BE2C (cell line): ENCODE results near the gene SUN2.

Source experiments
- DNase-seq: peaks from one replicate; pipeline ENCODE4 v3.0.0-alpha.2; 2020
- H3K27me3 ChIP-seq: fragments of 250-450 bp; sonication (Bioruptor Pico); 2 replicates; pipeline ENCODE4 v1.5.1; 2020; ENCODE audit warnings: mild to moderate bottlenecking
- H3K36me3 ChIP-seq: fragments of 250-450 bp; sonication (Bioruptor Pico); 2 replicates; pipeline ENCODE4 v1.5.1; 2020; ENCODE audit warnings: mild to moderate bottlenecking
- H3K4me1 ChIP-seq: fragments of 250-450 bp; sonication (Bioruptor Pico); 2 replicates; pipeline ENCODE4 v1.5.1; 2020
- H3K4me3 ChIP-seq: 2 replicates; pipeline ENCODE4 v1.5.1; 2011; ENCODE audit warnings: low read depth, low read length
- H3K9me3 ChIP-seq: fragments of 250-450 bp; sonication (Bioruptor Pico); 2 replicates; pipeline ENCODE4 v1.5.1; 2020
- TF ChIP-seq, protein P1 (sequence below): IDR thresholded peaks from 2 replicates; pipeline ENCODE4 v1.5.1; 2012; ENCODE audit warnings: mild to moderate bottlenecking, low read depth, low read length

Gene SUN2

GRCh38 chr22:38781033-38781432 lies 25.2 kb upstream of the SUN2 start:
- Histone ChIP-seq H3K9me3 (no peaks in the 10 kb centered on the region), H3K36me3 (peaks cover 3% of the 10 kb centered on the region), H3K27me3 (no peaks in the 10 kb centered on the region), H3K4me1 (peaks cover 25% of the 10 kb centered on the region), H3K4me3 (no peak overlapping the region)
- TF ChIP-seq, protein P1, sequence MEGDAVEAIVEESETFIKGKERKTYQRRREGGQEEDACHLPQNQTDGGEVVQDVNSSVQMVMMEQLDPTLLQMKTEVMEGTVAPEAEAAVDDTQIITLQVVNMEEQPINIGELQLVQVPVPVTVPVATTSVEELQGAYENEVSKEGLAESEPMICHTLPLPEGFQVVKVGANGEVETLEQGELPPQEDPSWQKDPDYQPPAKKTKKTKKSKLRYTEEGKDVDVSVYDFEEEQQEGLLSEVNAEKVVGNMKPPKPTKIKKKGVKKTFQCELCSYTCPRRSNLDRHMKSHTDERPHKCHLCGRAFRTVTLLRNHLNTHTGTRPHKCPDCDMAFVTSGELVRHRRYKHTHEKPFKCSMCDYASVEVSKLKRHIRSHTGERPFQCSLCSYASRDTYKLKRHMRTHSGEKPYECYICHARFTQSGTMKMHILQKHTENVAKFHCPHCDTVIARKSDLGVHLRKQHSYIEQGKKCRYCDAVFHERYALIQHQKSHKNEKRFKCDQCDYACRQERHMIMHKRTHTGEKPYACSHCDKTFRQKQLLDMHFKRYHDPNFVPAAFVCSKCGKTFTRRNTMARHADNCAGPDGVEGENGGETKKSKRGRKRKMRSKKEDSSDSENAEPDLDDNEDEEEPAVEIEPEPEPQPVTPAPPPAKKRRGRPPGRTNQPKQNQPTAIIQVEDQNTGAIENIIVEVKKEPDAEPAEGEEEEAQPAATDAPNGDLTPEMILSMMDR = no peak
- no peak for DNase-seq

DNA sequence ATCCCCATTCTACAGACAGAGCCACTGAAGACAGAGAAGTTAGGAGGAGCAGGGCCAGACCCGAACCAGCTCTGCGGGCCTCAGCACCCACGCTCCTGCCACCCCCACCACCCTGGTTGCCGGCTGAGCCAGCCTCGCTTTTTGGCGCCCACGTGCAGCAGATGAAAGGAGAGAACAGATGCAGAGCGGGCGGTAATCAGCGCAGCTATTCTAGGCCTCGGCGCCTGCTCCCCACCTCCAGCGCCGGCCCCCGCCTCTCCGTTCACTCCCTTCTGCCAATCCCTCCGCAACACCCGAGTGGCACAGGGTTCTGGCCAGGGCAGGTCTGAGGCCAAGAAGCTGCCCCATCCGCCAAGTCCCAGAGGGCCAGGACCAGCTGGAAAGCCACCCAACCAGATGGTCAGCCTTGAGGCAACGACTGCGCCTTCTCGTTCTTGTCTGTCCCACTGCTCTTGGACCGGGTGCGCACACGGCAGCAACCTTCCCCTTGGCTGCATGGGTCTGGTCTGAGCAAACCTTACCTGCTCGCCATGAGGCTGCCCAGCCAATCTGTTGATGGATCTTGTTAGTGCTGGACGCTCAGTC lies 21.4 kb upstream of the SUN2 start:
- DNase-seq = no peak
- no peaks in the 10 kb centered on the region for H3K9me3 ChIP-seq
- H3K27me3 ChIP-seq = no peaks in the 10 kb centered on the region
- peaks cover 3% of the 10 kb centered on the region for H3K4me1 ChIP-seq
- peaks cover 3% of the 10 kb centered on the region for H3K36me3 ChIP-seq
- TF ChIP-seq, protein P1 = no peak
- H3K4me3 ChIP-seq = no peak overlapping the region

DNA sequence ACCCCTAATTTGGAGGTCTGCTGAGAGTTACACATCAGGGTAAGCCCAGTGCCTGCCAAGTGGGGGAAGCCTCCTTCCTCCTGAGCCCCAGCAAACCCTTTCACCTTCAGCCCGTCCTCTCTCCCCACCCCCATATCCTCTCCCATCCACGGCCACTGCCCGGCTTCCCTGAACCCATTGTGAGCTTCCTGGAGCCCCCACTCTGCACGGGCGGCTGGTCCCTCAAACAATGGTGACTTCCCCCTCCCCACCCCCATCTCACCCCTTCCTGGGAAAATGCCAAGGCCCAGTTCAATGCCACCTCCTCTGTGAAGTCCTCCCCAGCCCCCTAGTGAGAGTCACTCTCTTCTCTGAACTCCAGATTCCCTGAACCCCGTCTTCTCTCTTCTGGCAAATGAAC lies 20.3 kb upstream of the SUN2 start:
- H3K36me3 ChIP-seq = peaks cover 3% of the 10 kb centered on the region
- H3K4me3 ChIP-seq = no peak overlapping the region
- no peaks in the 10 kb centered on the region for H3K9me3 ChIP-seq
- DNase-seq = no peak
- no peaks in the 10 kb centered on the region for H3K4me1 ChIP-seq
- H3K27me3 ChIP-seq = no peaks in the 10 kb centered on the region
- TF ChIP-seq, protein P1 = no peak

- Histone ChIP-seq H3K4me1 (no peaks in the 10 kb centered on the region), H3K27me3 (no peaks in the 10 kb centered on the region), H3K36me3 (no peaks in the 10 kb centered on the region; the same call in none of the 2 replicates), H3K4me3 (no peak overlapping the region), H3K9me3 (no peaks in the 10 kb centered on the region)
- no peak for DNase-seq
- TF ChIP-seq, protein P1 = no peak
These were observed 19.9 kb upstream of the SUN2 start for GRCh38 chr22:38775656-38776055.

- TF ChIP-seq, protein P1 = no peak
- no peaks in the 10 kb centered on the region for H3K27me3 ChIP-seq
- no peak for DNase-seq
- no peak overlapping the region for H3K4me3 ChIP-seq
- no peaks in the 10 kb centered on the region for H3K36me3 ChIP-seq
- H3K9me3 ChIP-seq = no peaks in the 10 kb centered on the region
- no peaks in the 10 kb centered on the region for H3K4me1 ChIP-seq
These were observed 18.8 kb upstream of the SUN2 start for GRCh38 chr22:38774496-38775166.

DNA sequence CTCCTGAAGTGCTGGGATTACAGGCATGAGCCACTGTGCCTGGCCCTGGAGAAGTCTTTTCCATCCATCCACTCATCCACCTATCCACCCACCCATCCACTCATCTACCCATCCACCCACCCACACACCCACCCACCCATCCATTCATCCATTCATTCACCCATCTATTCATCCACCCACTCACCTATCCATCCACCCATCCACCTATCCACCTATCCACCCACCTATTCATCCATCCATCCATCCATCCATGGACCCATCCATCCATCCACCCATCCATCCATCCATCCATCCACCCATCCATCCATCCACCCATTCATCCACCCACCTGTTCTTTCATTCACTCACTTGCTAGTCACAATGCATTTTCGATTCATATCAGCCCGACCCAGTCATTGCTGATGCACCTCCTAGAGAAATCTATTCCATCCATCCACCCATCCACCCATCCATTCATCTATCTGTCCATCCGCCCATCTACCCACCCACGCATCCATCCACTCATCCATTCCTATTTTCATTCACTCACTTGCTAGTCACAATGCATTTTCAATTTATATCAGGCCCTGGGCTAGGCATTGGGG lies 17.7 kb upstream of the SUN2 start:
- no peak for DNase-seq
- H3K9me3 ChIP-seq = no peaks in the 10 kb centered on the region
- H3K4me1 ChIP-seq = 0 out of 2 replicates have a peak, but pooled peaks cover 3% of the 10 kb centered on the region
- TF ChIP-seq, protein P1 = no peak
- H3K36me3 ChIP-seq = no peaks in the 10 kb centered on the region
- H3K4me3 ChIP-seq = no peak overlapping the region
- no peaks in the 10 kb centered on the region for H3K27me3 ChIP-seq
